22Rv1 (cell line): Measurements from ENCODE around the gene ZBTB7C.

Source experiments
- CTCF ChIP-seq: fragments of 450-650 bp; IDR thresholded peaks from 2 replicates; pipeline ENCODE4 v1.5.1; 2017; ENCODE audit warnings: mild to moderate bottlenecking
- ZFX ChIP-seq: fragments of 450-650 bp; IDR thresholded peaks from 2 replicates; pipeline ENCODE4 v1.6.1; 2017; ENCODE audit warnings: antibody characterized with exemption, borderline replicate concordance

GRCh38 chr18:48149020-48149685 is 260.0 kb downstream of the ZBTB7C start:
- no peak for TF ChIP-seq CTCF
- no peak for TF ChIP-seq ZFX
